HG02885 (cell line): ENCODE results near the gene COL9A3.
"Not testable (repeated sequence)": the region's sequence is repeated elsewhere in the genome, so short reads cannot be mapped to it uniquely, and the experiment has no call there.

Experiments used
- ATAC-seq: cut with Tn5 transposase; IDR thresholded peaks from one replicate; pipeline ENCODE4 v1.9.1; 2021; ENCODE audit warnings: mild to moderate bottlenecking; ENCODE audit not compliant: unreplicated experiment, poor library complexity

The COL9A3 gene

DNA sequence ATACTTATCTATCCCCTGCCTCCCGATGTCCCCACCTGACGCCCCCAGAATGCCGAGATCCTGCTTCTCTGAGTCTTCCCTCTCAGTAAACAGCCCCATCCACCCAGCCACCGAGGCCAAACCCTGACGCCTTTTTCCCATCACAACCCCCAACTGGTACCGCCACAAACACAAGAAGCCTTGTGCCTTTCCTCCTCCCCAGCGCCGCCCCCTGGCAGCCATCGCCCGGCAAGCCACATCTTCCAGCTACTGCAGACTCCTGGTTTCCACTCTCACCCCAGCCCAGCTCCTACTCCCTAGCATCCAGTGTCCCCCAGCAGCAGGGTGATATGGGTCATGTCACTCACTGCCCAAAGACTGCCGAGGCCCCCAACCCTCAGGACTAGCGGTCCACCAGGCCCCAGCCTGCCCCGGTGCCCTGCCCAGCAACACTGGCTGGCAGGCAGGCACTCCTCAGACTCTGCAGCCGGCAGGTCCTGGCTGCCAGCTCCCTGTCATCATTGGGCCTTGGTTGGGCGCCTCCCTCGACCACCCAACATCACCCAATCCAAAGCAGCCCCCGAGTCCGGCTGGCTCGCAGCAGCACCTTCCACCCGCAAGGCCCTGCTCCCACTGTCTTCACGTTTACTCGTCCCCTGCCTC, 33.6 kb downstream of the COL9A3 start:
- ATAC-seq: no peak

DNA sequence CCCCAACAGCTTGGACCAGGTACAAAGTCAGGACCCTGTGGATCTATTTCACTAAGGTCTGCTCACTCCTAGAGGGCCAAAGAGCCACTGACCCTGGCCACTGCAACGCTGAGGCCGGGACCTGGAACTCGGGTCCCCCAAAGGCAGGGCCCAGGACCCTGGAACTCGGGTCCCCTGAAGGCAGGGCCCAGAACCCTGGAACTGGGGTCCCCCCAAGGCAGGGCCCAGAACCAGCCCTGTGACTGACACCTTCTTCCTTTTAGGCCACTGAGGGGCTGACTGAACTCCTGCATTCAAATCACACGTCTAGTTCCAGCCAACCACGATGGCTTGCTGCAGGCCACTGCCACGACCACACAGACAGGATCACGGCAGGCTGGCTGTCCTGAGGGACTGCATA, 35.3 kb downstream of the COL9A3 start:
- no peak for ATAC-seq

DNA sequence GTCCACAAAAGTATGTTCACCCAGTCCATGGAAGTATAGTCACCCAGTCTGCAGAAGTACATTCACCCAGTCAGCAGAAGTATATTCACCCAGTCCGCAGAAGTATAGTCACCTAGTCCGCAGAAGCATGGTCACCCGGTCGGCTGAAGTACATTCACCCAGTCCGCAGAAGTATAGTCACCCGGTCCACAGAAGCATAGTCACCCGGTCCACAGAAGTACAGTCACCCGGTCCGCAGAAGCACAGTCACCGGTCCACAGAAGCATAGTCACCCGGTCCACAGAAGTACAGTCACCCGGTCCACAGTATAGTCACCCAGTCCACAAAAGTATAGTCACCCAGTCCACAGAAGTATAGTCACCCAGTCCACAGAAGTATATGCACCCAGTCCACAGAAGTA, 36.0 kb downstream of the COL9A3 start:
- no peak for ATAC-seq

DNA sequence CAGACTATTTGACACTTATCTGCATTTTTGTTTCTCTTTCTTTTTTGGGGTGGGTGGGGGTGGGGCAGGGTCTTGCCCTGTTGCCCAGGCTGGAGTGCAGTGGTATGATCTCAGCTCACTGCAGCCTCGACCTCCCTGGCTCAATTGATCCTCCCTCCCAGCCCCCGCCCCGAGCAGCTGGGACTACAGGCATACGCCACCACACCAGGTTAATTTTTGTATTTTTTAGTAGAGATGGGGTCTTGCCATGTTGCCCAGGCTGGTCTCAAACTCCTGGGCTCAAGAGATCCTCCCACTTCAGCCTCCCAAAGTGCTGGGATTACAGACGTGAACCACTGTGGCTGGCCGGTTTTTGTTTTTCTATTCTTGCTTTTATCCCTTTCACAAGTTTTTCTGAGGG, 36.5 kb downstream of the COL9A3 start:
- ATAC-seq: not testable (repeated sequence)

DNA sequence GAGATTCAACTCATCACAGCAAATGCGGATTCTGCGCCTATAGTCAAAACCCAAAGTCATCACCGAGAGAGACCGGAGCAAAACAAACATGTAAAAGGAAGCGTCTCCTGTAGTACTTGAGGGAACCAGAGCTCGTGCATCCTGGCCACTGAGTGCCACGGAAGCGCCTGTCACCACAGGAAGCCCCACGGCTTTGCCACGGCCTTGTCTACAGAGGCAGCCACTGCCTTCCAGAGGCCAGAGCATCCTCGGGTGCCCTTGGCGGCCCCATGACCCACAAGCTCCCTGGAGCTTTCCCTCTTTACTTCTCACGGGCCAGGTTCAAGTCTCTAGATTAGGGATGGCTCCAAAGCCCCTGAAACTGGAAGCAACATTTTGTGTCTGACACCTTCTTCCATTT, 37.3 kb downstream of the COL9A3 start:
- ATAC-seq: no peak

DNA sequence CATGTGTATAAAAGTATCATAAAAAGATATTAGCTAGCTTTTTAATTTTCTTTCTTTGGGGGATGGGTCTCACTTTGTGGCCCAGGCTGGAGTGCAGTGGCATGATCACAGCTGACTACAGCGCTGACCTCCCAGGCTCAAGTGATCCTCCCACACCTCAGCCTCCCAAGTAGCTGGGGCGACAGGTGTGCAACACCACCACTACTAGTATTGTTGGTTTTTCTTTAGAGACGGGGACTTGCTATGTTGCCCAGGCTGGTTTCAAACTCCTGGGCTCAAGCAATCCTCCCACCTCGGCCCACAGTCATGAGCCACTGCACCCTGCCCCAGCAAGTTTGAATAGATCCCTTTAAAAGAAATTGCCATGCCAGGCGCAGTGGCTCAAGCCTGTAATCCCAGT, 38.3 kb downstream of the COL9A3 start:
- ATAC-seq: no peak

DNA sequence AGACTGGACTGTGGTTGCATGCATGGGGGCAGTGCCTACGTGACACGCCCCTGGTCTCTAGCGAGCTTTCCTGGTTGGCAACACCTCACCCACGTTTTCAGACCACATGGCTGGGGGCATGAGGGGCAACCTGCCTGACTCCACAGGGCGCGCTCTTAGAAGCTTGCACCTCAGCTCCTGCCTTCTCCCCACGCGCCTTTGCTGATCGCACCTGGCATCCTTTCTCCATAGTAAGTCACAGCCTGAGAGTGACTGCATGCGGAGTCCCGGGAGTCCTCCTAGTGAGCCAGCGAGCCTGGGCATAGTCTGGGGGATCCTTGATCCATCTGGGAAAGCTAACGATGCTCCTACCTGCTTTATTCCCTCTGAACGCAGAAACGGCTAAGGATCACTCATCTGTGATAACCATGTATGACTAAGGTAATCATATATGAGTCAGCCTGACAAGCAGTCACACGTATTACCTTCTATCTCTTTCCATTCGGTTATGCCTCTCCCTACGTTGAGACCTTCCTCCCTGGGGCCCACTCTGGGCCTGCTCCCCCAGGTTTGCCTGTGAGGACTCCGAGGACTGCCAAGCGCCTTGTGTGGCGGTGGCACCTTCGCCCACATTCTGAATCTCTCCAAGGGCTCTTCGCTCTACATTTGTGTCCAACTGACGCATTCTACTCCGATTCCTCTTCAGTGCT, 40.2 kb downstream of the COL9A3 start:
- no peak for ATAC-seq

DNA sequence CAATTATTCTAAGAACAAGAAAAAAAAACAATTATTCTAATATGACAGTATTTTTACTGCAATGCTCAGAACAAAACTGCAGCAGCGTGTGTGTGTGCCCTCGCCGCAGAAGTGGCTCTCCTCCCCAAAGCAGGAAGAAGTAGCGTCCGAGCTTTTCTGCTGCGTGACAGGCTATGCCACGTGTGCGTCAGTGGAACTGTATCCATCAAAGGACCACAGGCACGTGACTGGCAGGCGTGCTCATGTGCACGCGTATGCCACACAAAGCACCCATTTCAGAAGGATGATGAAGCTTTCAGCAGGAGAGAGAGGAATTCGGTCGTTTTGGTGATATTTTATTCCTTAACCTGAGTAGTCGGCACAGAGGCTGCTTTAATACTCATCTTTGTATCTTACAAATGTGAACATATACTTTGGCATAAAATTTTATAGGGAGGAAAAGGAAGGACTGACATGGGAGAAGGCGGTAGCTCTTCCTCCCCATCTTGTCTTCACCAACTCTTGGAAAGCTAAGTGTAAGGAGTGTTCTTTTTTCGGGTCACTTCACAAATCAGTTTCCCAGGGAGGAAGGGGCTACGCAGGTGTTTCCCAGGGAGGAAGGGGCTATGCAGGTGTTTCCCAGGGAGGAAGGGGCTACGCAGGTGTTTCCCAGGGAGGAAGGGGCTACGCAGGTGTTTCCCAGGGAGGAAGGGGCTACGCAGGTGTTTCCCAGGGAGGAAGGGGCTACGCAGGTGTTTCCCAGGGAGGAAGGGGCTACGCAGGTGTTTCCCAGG, 41.4 kb downstream of the COL9A3 start:
- no peak for ATAC-seq

DNA sequence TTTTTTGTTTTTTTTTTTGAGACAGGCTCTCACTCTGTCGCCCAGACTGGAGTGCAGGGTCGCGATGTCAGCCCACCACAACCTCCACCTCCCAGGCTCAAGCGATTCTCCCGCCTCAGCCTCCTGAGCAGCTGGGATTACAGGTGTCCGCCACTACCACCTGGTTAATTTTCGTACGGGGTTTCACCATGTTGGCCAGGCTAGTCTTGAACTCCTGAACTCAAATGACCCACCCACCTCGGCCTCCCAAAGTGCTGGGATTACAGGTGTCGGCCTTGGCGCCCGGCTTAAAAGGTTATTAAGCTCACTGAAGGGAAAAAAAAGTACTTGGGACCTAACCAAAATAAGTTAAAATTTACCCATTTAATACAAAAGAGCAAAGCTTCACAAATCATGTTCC, 42.9 kb downstream of the COL9A3 start:
- no peak for ATAC-seq

DNA sequence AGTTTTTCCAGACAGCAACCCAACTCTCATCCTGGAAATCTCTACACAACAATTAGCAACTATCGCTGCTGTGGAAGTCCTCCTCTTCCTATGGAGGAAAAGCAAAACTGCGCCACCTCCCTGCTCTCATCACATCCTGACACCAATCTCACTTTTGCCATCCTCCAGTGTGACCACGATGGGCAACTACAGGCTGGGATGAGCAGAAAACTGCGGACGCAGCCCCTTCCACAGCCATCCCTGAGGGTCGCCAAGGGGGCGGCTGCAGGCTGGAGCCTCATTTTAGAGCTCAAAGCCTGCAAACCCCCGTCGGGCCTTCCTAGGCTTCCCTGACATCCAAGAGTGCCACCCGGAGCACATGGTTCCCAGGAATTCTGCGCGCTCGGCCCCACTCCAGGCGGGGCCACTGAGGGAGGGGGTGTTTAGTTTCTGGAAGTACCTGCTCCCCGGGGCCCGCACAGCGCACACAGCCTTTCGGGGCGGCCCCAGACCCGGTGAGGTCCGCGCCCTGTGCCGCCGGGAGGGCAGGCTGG, 43.6 kb downstream of the COL9A3 start:
- ATAC-seq: no peak

DNA sequence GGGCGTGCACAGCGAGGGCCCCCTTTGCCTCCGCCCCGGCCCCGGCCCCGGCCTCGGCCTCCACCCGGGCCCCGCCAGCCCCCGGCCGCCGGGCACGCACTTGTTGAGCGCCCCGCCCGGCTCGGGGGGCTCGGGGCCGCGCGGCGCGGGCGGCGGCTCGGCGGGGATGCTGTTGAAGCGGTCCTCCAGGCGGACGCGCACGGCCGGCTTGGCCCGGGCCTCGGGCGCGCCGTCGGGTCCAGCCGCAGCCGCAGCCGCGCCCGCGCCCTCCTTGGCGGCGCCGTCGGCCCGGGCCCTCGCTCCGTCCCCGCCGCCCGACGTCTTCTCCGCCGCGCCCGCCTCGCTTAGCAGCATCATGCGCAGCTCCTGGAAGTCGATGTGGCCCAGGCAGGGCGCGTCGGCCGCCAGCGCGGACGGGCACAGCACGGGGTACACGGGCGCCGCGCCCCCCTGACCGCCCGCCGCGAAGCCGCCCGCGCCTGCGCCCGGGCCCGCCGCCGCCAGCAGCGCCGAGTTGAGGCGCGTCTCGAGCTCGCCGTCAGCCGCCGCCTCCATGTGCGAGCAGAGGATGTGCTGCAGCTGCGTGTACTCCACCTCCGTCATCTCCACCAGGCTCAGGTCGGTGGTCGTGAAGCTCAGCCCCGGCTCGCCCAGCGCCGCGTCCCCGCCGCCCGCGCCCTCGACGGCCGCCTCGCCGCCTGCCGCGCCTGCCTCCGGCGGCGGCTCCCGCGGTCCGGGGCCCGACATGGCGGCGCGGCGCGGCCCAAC, 44.3 kb downstream of the COL9A3 start:
- ATAC-seq: peak; percentile 41

DNA sequence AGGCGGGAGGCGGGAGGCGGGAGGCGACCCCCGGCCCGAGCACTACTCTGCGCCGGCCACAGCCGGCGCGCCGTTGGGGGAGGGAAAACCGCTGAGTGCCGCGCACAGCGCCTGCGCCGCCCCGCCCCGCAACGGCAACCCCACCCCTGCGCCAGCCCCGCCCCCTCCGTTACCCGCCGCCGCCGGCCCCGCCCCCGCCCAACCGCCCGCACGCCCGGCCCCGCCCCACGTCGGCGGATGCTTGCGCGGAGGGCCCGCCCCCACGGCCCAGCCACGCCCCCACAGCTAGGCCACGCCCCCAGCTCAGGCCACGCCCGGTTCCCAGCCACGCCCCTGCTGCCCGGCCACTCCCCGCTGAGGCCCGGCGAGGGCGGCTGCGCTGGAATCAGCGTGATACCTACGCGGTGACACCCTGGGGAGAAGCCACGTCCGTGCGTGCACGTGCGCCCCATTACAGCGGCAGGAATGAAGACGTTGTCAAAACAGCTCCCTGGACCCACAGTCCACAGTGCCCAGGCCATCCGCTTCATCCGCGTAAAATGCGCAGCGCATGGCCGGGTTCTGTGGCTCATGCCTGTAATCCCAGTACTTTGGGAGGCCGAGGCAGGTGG, 45.0 kb downstream of the COL9A3 start, which contains the start of gene TCFL5:
TCFL5 (minus strand) TSS at position 97 of the 611 bp plus-strand sequence. CDS start 152 bp downstream, outside the sequence.
- peak; percentile 70 for ATAC-seq

DNA sequence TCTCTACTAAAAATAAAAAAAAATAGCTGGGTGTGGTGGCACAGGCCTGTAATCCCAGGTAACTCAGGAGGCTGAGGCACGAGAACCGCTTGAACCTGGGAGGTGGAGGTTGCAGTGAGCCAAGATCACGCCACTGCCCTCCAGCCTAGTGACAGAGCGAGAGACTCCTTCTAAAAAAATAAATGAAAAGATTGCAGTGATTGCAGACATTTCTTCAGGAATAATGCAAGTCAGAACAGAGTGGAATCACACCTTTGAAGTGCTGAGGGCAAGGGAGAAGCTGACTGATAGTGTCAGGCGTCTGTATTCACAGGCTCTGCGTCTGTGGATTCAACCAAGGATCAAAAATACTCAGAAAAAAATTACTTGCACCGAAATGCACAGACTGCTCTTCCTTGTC, 47.4 kb downstream of the COL9A3 start:
- ATAC-seq: no peak

DNA sequence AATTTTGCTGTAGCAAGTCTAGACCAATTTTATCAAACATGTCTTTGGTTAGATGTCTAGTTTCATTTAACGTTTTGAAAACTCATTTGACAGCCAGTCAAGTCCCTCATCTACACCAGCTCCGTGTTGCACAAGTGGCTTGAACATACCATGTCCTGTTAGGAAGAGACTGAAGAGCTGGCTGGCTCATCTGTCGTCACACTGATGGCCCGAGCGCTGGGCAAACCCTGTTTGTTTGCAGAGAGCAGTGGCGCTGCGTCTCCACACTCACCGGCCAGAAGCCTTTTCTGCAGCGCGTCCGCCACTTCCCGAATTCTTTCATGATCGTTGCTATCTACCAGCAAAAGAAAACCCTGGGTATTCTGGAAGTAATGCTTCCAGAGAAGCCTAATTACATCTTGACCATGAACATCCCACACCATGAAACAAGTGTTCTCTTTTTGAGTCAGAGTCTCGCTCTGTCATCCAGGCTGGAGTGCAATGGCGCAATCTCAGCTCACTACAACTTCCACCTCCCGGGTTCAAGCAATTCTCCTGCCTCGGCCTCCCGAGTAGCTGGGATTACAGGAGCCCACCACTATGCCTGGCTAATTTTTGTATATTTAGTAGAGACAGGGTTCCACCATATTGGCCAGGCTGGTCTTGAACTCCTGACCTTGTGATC, 55.5 kb downstream of the COL9A3 start:
- ATAC-seq: no peak

DNA sequence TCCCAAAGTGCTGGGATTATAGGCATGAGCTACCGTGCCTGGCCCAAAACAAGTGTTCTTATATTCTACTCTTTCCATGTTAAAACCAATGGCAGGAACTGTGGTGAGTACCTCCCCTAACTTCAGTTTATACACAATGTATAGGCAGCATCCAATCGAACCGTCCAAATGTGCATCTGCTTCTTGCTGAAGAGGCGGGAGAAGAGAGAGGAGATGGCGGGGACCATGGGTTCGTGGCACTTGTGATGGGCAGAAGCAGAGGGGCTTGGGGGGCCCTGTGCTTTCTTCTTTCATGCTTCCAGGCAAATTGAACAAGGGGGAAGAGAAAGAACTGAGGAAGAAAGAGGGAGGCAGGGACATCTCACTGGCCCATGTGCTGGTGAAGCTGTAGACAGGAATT, 56.0 kb downstream of the COL9A3 start:
- ATAC-seq: no peak

DNA sequence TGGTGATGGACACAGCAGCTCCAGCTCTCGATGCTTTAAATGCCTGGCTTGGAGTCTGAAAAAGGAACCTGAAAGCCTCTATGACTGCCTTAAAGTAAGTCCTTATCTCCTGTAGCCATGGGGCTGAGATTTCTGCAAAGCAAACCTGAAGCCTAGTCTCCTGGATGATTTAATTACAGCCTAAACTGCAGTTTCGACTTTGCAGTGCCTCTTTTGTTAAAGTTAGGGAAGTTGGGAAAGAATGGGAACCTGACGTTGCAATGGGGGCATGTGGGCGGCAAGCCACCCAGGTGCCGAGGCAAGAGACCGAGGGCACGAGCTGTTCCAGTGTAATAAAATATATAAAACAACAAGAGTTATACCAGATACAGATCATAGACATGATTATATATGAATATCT, 56.4 kb downstream of the COL9A3 start:
- no peak for ATAC-seq

DNA sequence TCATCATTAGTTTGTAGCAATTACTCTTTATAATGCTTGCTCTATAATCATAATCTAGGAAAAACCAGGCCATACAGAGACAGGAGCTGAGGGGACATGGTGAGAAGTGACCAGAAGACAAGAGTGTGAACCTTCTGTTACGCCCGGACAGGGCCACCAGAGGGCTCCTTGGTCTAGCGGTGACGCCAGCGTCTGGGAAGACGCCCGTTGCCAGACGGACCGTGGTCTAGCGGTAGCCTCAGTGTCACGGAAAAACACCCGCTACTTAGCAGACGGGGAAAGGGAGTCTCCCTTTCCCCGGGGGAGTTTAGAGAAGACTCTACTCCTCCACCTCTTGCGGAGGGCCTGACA, 56.8 kb downstream of the COL9A3 start:
- ATAC-seq: not testable (repeated sequence)

DNA sequence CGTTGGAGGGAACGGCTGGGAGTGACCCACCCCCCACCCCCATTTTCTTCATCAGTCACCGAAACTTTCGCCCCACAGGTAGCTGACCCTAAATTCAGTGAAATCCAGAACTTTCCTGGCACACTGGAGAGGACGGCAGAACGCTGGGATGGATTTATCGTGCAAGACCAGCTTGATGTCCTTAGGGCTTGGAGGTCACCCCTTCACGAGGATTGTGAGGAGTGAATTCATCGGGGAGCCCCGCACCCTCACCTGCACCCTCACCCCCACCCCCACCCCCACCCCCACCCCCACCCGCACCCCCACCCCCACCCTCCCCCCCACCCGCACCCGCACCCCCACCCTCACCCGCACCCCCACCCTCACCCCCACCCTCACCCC, 58.1 kb downstream of the COL9A3 start:
- no peak for ATAC-seq
